ENCODE measurements around the gene ASTN2. TPM values are rescaled to one million over a fixed set of nuclear protein-coding genes. Genes with fewer than 3 reads are reported as not detected.

ASTN2 gene
- polyA plus RNA-seq, 4 donors = 13.7 to 15.5 (median 14.5) TPM

GRCh38 chr9:117034866-117035265 is 380.0 kb downstream of the ASTN2 start:
- peak in 2 of 4 donors; percentile 8 to 39 for DNase-seq (ENCODE audit: low read depth in 4 of 4, low spot score in 2 of 4)

GRCh38 chr9:117030254-117030768 is 384.5 kb downstream of the ASTN2 start:
- no peak for DNase-seq (ENCODE audit: low read depth in 4 of 4, low spot score in 2 of 4)

DNA sequence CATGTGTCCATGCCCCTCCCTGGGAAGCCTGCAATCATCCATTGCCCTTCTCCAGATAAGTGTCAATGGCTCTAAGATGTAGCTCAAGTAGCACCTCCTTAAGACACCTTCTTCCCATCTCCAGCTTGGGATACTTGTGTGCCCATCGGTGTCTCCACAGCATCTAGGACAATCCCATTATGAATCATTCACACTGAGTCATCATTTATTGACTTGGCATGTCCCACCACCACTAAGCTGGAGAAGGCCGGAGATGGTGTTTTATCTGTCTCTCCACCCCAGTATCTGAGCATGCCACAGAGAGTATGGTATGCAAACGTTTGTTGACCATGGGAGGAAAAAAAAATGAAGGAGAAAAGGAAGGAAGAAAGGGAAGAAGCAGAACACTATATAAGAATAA is 385.5 kb downstream of the ASTN2 start:
- no peak for DNase-seq (ENCODE audit: low read depth in 4 of 4, low spot score in 2 of 4)

DNA sequence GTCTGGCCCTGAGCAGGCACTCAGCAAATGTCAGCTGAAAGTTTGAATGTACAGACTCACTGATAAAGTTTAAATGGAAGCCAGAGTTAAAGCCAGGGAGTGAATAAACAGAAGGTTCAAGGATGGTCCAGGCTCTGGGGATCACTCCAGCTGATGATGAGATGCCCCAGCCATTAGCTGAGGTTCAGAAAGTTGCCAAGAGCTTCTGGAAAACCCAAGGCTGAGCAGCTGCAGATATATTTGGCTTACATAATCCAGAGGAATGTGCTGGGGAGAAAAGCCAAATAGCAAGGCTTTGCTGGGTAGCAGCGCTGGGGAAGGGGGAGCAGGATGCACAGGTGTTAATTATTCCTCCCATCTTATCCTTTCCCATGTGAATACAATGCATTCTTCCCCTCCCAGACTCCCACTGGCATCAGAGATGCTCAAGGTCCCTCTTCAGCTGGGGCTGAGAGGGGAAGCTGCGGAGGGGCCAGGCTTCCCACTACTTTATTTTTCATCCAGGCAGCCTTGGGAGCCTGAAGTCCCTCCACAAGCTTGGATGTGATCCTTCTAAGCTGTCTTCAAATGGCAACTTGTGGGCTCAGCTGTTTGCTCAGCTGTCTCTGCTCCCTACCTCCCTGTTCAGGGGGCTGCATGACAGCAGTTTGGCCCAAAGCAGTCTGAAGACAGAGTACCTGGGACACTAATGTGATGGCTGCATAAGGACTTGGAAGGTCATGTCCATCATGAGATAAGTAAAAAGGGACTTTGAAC is 386.6 kb downstream of the ASTN2 start:
- DNase-seq (ENCODE audit: low read depth in 4 of 4, low spot score in 2 of 4) = no peak

DNA sequence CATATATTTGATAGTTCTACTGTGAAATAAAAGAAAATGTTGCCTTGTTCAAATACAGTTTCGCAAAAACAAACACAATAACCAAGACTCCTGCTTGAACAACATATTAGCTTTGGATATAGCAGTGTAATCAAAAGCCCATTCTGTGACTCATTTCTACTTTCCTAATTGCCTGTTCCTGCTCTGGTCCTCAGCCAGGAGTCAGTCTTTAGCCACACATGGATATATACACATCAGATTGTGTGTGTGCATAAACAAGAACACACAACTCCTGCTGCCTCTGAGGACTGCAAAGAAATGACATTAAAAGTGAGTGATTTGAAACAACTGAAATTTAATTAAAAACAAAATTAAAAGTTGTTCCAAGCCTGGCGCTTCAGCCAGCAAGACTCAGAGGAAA is 393.0 kb downstream of the ASTN2 start:
- DNase-seq (ENCODE audit: low read depth in 4 of 4, low spot score in 2 of 4) = no peak

GRCh38 chr9:117018966-117019617 is 395.8 kb downstream of the ASTN2 start:
- DNase-seq (ENCODE audit: low read depth in 4 of 4, low spot score in 2 of 4) = no peak

- no peak for DNase-seq (ENCODE audit: low read depth in 4 of 4, low spot score in 2 of 4)
Measured at GRCh38 chr9:117017414-117017985, 397.4 kb downstream of the ASTN2 start.

GRCh38 chr9:117014061-117014460 is 400.8 kb downstream of the ASTN2 start:
- DNase-seq (ENCODE audit: low read depth in 4 of 4, low spot score in 2 of 4) = no peak

- no peak for DNase-seq (ENCODE audit: low read depth in 4 of 4, low spot score in 2 of 4)
Measured at GRCh38 chr9:117013440-117013995, 401.3 kb downstream of the ASTN2 start.

GRCh38 chr9:117010061-117010460 is 404.8 kb downstream of the ASTN2 start:
- DNase-seq (ENCODE audit: low read depth in 4 of 4, low spot score in 2 of 4) = no peak

GRCh38 chr9:117008876-117009275 is 406.0 kb downstream of the ASTN2 start:
- DNase-seq (ENCODE audit: low read depth in 4 of 4, low spot score in 2 of 4) = no peak

DNA sequence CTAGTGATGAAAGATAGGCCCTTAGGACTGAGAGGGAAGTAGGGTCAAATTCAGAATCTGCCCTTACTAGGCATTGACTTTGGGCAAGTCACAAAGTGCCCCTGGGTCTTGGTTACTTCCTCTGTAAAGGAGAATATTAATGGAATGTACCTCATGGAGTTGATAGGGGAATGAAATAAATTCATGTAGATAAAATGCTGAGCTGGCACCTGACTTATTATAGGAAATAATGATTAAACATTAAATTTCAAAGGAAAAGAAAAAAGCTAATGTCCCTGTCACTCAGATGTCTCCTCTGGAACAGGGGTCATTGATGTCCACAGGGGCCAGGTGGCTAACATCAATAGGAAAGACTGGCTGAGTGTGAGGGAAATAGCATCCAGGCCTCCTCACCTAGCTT is 406.4 kb downstream of the ASTN2 start:
- DNase-seq (ENCODE audit: low read depth in 4 of 4, low spot score in 2 of 4) = no peak

DNA sequence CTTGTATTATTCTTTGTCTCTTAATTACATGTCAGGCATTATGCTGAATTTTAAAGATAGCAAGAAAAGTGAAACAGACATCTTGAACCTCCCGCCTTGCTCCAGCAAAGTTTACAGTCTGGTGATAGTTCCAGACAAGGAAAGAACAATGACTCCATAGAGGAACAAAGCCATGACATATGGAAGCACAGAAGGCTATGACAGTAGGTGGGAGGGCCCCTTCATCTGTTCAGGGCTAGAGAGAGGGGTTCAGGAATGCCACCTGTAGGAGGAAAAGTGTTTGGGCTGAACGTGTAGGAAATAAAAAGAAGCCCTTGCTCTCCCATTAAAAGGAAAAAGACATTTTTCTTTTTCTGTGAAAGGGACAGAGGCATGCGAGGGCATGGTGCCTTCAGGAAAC is 412.2 kb downstream of the ASTN2 start:
- DNase-seq (ENCODE audit: low read depth in 4 of 4, low spot score in 2 of 4) = no peak

DNA sequence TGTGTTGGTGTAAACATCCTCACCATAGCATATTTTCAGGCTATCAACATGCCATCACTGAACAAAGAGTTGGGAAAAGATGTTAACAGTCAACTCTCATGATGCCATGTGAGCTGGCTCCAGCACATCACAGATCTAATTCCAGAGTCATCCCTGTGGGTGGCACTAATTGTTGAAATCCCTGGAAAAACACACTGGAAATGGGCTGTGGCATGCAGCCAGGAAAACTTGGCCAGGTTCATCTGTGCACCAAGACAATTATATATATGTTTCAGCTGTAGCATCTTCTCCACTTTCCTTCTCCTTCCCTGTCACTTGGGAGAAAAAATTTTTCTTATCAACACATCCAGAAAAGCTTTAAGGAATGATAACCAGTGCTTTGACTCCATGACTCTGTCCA is 414.0 kb downstream of the ASTN2 start:
- no peak for DNase-seq (ENCODE audit: low read depth in 4 of 4, low spot score in 2 of 4)

DNA sequence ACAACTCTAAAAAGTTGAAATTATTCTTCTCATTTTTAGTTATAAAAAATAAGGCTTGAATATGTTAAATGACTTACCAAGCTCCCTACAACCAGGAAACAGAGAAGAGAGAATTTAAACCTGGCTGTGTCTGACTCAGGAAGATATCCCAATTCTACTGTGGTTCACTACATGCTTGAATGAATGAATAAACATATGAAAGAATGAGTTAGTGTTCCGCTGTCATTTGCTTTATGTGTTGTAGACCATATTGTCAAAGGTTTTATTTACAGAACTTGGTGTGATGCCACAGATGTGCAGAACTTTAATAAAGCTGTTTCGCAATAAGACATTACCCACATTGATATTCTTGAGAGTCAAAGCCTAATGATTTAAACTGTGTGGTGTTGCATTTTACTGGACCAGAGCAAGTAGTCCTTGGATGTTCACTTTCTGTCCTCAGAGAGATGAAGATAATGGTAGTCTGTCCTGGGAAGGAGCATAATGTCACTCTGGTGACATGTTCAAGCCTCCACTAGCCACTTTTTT is 414.6 kb downstream of the ASTN2 start:
- DNase-seq (ENCODE audit: low read depth in 4 of 4, low spot score in 2 of 4) = no peak

DNA sequence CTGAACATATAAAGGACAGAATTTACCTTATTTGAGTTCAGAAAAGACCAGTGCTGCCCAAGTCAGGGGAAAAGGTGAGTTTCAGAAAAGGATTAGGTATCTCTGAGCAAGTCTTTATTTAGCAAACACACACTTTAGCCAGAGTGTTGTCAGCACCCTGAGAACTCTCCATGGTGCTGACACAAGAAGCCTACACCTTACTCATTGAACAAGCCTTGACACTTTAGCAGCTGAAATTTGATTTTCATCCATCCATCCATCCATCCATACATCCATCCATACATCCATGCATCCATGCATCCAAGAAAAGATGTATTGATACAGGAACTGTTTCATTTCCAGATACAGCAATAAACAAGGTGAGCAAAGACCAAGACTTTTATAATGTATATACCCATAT is 416.6 kb downstream of the ASTN2 start:
- peak; percentile 15 to 34 (median 24) for DNase-seq (ENCODE audit: low read depth in 4 of 4, low spot score in 2 of 4)

DNA sequence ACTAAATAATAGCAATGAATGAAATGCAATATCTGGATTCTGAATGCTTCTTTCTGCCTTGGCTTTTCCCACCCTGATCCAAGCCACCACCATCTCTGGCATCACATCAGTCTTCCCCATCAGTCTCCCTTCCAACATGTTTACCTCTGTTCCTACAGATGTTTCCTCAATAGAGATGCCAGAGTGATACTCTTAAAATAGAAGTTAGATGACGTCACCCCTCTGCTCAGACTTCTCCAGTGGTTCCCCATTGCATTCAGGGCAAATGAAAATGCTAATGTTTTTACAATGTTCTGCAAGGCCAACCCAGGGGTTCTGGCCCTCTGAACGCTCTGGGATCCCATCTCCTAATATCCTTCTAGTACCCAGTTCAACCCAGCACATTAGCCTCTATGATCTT is 422.0 kb downstream of the ASTN2 start:
- DNase-seq (ENCODE audit: low read depth in 4 of 4, low spot score in 2 of 4) = no peak

- no peak for DNase-seq (ENCODE audit: low read depth in 4 of 4, low spot score in 2 of 4)
Measured at GRCh38 chr9:116991051-116991450, 423.8 kb downstream of the ASTN2 start.

DNA sequence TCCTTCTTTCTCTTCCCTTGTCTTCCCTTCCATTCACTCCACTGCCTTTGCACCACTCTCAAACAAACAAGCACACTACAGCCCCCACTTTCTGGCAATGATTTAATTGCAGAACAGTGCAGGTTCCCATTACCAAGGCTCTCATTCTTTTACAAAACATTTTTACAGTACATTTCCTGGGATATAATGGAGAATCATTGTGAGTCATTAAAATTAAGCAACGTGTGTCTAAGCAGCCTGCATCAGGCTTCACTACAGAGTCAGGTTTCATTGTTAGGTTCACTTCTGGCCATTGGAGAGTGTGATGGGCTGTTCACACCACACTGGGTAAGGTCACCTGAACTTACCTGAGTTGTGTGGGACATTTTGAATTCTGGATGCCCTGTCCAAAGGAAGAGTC is 424.3 kb downstream of the ASTN2 start:
- DNase-seq (ENCODE audit: low read depth in 4 of 4, low spot score in 2 of 4) = no peak

DNA sequence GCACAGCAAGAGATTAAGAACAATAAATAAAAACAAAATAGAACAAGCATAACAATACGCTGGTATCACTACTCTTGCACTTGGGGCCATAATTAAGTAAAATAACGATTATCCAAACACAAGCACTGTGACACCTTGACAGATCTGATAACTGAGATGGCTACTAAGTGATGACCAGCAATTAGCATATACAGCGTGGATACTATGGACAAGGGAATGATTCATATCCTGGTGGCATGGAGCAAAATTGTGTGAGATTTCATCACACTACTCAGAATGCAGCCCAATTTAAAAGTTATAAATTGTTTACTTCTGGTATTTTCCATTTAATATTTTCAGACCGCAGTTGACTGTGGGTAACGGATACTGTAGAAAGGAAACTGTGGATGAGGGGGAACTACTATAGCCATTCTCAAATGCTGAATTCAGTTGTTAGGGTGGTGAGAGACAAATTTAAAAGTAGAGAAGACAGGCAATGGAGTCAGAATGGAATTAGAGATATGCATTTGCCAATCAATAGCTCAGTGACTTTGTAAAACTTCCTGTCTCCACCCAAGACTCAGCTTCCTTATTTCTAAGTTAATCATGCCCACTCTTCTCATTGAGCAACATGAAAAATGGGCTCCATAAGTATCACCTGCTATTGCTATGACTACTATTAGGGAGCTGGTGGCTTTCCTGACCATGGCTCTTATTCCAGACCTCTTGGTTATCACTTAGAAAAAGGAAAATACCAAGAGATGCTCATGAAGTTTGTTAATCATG is 427.0 kb downstream of the ASTN2 start:
- DNase-seq (ENCODE audit: low read depth in 4 of 4, low spot score in 2 of 4) = no peak
